ENCODE measurements around the gene ZCCHC14.
"Not testable (repeated sequence)": the region's sequence is repeated elsewhere in the genome, so short reads cannot be mapped to it uniquely, and the experiment has no call there.

ZCCHC14 gene

DNA sequence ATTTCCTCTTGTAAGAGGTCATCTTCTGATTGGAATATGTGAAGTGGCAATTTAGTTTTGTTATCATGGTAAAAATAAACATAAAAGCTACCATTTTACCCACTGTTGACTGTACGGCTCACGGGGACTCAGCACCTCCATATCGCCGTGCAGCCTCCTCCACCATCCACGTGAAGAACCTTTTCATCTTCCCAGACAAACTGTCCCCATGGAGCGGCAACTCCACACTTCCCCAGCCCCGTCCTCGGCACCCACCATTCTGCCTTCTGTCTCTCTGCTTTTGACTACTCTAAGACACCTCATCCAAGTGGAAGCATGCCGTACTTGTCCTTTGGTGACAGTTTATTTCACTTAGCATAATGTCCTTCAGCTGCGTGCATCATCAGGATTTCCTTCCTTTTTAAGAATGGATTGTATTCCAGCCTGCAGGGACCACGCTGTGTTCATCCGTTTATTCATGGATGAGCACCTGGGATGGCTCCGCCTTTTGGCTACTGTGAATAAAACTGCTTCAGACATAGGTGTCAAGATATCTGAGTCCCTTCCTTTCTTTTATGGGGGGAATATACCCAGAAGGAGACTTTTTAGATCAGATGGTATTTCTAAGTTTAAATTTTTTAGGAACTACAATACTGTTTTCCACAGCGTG lies 123.6 kb downstream of the ZCCHC14 start:
- no peak for DNase-seq (ENCODE audit: low read depth)
- no peaks in the 10 kb centered on the region for H3K27me3 ChIP-seq (replicated peaks; ENCODE audit: control insufficient read depth, insufficient read depth, low read length)
- no peak overlapping the region for H3K9ac ChIP-seq (ENCODE audit: low read length)
- H3K36me3 ChIP-seq (ENCODE audit: control insufficient read depth, insufficient read depth, low read length, severe bottlenecking), result peaks cover under 1% of the 10 kb centered on the region
- no peaks in the 10 kb centered on the region for H3K9me3 ChIP-seq (ENCODE audit: control insufficient read depth, low read length)
- peaks cover under 1% of the 10 kb centered on the region for H3K4me1 ChIP-seq (ENCODE audit: control insufficient read depth, insufficient read depth, low read length)
- H3K4me3 ChIP-seq (ENCODE audit: low read length), result no peak overlapping the region

DNA sequence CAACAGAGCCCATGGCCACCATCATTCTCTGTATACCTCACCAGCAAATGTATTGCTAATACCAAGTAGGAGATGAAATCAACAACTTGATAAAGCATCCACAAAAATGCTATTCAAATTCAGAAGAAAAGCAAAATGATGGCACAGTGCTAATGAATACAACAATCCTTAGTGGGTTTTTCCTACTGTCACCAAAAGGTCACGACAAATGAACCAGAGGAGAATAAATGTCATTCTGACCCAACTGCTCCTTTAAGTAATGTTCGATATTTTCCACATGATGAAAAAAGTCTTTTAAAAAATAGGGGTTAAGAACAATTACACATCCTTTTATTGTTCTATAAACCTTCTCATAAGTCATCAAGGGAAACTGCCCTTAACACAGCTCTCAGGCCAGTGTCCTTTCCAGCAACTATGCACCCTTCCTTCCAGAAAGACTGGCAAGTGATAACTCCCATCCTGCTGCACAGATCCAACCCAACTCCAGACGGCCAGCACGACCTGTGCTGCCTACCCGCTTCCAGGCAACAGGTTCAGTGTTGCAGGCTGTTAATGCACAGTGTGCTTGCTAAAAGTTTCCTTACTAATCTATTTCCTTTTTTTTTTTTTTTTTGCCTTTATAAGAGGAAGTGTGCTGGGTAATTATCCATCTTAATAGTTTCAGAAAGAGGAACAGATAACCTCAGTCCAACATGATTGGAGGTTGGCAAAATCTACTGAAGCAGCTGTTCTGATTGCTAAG lies 124.6 kb downstream of the ZCCHC14 start:
- Histone ChIP-seq H3K4me1 (ENCODE audit: control insufficient read depth, insufficient read depth, low read length) (peaks cover 5% of the 10 kb centered on the region), H3K36me3 (ENCODE audit: control insufficient read depth, insufficient read depth, low read length, severe bottlenecking) (no peaks in the 10 kb centered on the region), H3K4me3 (ENCODE audit: low read length) (no peak overlapping the region), H3K9me3 (ENCODE audit: control insufficient read depth, low read length) (no peaks in the 10 kb centered on the region), H3K9ac (ENCODE audit: low read length) (no peak overlapping the region), H3K27me3 (replicated peaks; ENCODE audit: control insufficient read depth, insufficient read depth, low read length) (no peaks in the 10 kb centered on the region)
- DNase-seq (ENCODE audit: low read depth), result no peak

DNA sequence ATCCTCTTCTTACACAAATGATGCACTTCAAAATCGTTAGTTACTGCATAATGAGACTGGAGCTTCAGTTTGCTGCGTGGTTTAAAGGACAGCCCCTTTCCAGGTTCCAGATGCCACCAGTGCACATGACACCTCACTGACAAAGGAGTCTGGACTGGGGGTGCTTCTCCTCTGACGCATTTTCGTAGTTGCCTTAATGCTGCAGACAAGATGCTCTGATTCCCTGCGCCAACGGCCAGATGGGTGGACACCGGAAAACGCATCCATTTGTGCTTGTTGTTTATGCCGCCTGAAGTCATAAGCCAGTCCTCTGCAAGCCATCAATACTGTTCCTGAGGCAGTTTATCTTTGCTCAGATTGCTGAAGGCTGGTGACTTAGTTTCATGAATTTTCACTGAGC lies 125.3 kb downstream of the ZCCHC14 start:
- H3K4me1 ChIP-seq (ENCODE audit: control insufficient read depth, insufficient read depth, low read length), result peaks cover 5% of the 10 kb centered on the region
- H3K4me3 ChIP-seq (ENCODE audit: low read length), result no peak overlapping the region
- no peak overlapping the region for H3K9ac ChIP-seq (ENCODE audit: low read length)
- no peak for DNase-seq (ENCODE audit: low read depth)
- H3K9me3 ChIP-seq (ENCODE audit: control insufficient read depth, low read length), result no peaks in the 10 kb centered on the region
- no peaks in the 10 kb centered on the region for H3K36me3 ChIP-seq (ENCODE audit: control insufficient read depth, insufficient read depth, low read length, severe bottlenecking)
- no peaks in the 10 kb centered on the region for H3K27me3 ChIP-seq (replicated peaks; ENCODE audit: control insufficient read depth, insufficient read depth, low read length)

DNA sequence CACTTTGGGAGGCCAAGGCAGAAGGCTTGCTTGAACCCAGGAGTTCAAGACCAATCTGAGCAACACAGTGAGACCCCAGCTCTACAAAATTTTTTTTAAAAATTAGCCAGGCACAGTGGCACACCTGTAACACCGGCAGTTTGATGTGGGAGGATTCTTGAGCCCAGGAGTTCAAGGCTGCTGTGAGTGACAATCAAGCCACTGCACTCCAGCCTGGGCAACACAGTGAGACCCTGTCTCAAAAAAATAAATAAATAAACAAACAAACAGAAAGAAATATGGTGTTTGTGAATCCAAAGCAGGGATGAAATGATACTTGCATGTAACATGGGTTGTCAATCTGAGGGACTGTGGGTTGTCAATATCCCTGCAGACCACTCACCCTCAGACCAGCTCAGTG lies 125.9 kb downstream of the ZCCHC14 start:
- H3K36me3 ChIP-seq (ENCODE audit: control insufficient read depth, insufficient read depth, low read length, severe bottlenecking), result peaks cover 3% of the 10 kb centered on the region
- peaks cover 5% of the 10 kb centered on the region for H3K4me1 ChIP-seq (ENCODE audit: control insufficient read depth, insufficient read depth, low read length)
- no peak for DNase-seq (ENCODE audit: low read depth)
- H3K4me3 ChIP-seq (ENCODE audit: low read length), result no peak overlapping the region
- H3K9me3 ChIP-seq (ENCODE audit: control insufficient read depth, low read length), result no peaks in the 10 kb centered on the region
- no peak overlapping the region for H3K9ac ChIP-seq (ENCODE audit: low read length)
- no peaks in the 10 kb centered on the region for H3K27me3 ChIP-seq (replicated peaks; ENCODE audit: control insufficient read depth, insufficient read depth, low read length)

DNA sequence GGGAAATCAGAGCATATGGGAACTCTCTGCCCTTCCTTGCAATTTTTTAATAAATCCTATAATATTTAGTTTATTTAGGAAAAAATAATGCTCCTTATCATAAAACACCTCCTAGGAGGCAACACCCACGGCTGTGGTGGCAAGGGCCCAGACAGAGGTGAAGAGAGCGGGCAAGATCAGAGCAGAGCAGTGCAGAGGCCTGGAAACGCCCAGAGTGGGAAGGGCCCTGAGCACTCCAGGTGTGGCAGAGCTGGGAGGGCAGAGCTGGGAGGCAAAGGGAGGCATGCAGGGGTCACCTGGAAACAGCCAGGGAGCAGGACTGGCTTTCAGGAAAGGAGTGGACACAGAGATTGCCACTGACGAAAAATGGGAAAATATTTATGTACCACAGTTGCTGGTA lies 126.5 kb downstream of the ZCCHC14 start:
- Histone ChIP-seq H3K36me3 (ENCODE audit: control insufficient read depth, insufficient read depth, low read length, severe bottlenecking) (peaks cover 9% of the 10 kb centered on the region), H3K4me3 (ENCODE audit: low read length) (no peak overlapping the region), H3K9ac (ENCODE audit: low read length) (no peak overlapping the region), H3K4me1 (ENCODE audit: control insufficient read depth, insufficient read depth, low read length) (peaks cover 5% of the 10 kb centered on the region), H3K9me3 (ENCODE audit: control insufficient read depth, low read length) (no peaks in the 10 kb centered on the region), H3K27me3 (replicated peaks; ENCODE audit: control insufficient read depth, insufficient read depth, low read length) (no peaks in the 10 kb centered on the region)
- DNase-seq (ENCODE audit: low read depth), result no peak

DNA sequence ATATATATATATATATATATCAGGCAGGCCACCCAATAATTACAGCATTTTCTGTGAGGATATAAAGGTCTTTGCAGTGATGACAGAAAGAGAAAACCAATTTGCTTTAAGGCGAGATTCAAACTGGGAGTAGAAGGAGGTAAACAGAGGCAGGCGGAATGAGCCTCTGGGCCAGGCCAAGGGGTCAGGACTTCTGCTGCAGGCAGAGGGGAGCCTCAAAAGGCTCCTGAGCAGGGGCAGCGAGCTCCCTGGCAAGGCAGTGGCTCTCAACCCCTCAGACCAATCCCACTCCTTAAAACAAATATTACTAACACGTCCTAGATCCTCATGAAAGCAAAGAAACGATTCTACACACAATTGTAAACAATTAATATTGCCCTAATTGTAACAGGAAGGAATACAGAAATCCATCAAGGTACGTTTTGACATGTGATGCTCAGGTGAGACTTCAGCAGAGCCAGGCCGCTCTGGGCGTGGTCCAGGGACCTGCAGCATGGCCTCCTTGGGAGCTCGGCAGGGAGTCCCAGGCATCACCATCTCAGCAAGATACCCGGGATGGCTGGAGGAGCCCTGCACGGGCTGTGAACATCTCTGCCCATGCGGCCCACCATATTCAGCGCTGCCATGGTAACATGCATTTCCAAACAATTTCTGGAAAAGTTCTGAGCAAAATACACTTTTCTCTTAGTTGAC lies 127.7 kb downstream of the ZCCHC14 start:
- H3K9me3 ChIP-seq (ENCODE audit: control insufficient read depth, low read length), result no peaks in the 10 kb centered on the region
- H3K27me3 ChIP-seq (replicated peaks; ENCODE audit: control insufficient read depth, insufficient read depth, low read length), result no peaks in the 10 kb centered on the region
- no peak for DNase-seq (ENCODE audit: low read depth)
- no peak overlapping the region for H3K9ac ChIP-seq (ENCODE audit: low read length)
- no peak overlapping the region for H3K4me3 ChIP-seq (ENCODE audit: low read length)
- H3K4me1 ChIP-seq (ENCODE audit: control insufficient read depth, insufficient read depth, low read length), result peaks cover 5% of the 10 kb centered on the region
- peaks cover 15% of the 10 kb centered on the region for H3K36me3 ChIP-seq (ENCODE audit: control insufficient read depth, insufficient read depth, low read length, severe bottlenecking)

DNA sequence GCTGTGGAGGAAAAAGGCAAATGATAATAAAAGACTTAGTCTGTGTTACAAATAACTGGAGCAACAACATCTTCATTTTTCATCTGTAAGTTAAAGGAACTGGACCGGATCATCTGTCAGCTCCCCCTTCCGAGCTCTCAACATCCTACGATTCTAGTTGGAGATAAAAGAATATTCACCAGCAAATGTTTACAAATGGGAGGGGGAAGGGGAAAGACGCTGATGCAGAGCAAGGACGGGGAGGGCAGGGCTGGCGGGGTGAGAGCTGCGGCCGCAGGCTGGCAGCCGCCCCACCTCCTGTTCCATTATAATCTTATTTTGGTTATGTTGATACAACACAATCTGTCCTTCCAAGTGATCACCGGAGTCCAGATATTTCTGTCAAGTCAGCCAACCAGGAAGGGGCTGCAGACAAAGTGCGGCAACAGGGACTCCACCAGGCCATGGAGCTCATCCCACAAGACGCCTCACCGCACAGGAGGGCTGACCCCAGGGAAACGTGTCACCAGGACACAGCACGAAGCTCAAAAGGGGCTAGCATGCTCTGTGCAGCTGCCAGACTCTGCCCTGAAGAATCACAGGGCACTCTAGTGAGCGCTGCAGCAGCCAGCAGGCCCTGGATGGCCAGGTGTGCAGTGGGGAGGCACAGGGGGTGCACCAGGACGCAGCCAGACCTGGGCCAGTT lies 128.9 kb downstream of the ZCCHC14 start:
- no peak for DNase-seq (ENCODE audit: low read depth)
- no peak overlapping the region for H3K4me3 ChIP-seq (ENCODE audit: low read length)
- no peaks in the 10 kb centered on the region for H3K9me3 ChIP-seq (ENCODE audit: control insufficient read depth, low read length)
- H3K36me3 ChIP-seq (ENCODE audit: control insufficient read depth, insufficient read depth, low read length, severe bottlenecking), result peaks cover 27% of the 10 kb centered on the region
- no peak overlapping the region for H3K9ac ChIP-seq (ENCODE audit: low read length)
- peaks cover 5% of the 10 kb centered on the region for H3K4me1 ChIP-seq (ENCODE audit: control insufficient read depth, insufficient read depth, low read length)
- no peaks in the 10 kb centered on the region for H3K27me3 ChIP-seq (replicated peaks; ENCODE audit: control insufficient read depth, insufficient read depth, low read length)

DNA sequence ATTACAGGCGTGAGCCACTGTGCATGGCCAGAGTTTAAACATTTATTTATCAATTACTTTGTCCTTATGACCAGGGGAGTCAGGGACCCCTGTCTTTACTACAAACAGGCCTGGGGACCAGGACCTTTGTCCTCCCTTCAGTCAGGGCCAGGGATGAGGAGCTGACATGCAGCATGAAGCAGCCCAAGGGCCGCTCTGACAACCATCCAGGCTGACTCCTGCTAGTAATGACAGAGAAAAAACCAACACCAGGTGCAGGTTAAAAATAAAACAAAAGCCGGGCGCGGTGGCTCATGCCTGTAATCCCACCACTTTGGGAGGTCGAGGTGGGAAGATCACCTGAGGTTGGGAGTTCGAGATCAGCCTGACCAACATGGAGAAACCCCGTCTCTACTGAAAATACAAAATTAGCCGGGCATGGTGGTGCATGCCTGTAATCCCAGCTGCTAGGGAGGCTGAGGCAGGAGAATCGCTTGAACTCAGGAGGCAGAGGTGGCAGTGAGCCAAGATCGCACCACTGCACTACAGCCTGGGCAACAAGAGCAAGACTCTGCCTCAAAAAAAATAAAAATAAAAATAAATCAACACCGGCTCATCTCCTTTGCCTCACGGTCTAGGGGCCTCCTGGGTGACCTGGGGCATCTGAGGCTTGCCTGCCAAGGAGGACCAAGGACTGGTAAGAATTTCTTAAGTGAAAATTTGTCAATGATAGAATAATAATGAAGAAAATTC lies 129.8 kb downstream of the ZCCHC14 start:
- not testable (repeated sequence) for H3K4me1 ChIP-seq (ENCODE audit: control insufficient read depth, insufficient read depth, low read length)
- H3K36me3 ChIP-seq (ENCODE audit: control insufficient read depth, insufficient read depth, low read length, severe bottlenecking), result peaks cover 37% of the 10 kb centered on the region

DNA sequence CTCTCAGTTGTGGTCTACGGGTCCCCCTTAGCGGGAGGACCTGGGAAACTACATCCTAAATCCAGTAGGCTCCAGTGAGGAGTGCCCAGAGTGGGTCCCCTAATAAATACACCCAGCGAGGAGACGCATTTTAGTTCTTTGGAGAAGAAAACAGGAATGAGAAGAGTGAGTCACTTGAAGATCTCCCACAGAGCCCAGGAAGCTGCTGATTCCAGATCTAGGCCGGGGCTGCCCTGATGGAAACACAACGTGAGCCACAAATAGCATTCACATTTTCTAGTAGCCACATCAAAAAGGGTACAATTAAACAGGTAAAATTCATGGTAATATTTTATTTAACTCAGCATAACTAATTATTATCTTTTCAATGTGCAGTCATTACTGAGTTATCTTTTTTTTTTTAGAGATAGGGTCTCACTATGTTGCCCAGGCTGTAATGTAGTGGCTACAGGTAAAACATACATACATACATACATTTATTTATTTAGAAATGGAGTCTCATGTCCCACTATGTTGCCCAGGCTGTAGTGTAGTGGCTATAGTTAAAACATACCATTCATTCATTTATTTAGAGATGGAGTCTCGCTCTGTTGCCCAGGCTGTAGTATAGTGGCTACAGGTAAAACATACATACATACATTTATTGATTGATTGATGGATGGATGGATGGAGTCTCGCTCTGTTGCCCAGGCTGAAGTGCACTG lies 130.8 kb downstream of the ZCCHC14 start:
- DNase-seq (ENCODE audit: low read depth), result no peak
- no peak overlapping the region for H3K4me3 ChIP-seq (ENCODE audit: low read length)
- H3K4me1 ChIP-seq (ENCODE audit: control insufficient read depth, insufficient read depth, low read length), result peaks cover 5% of the 10 kb centered on the region
- H3K36me3 ChIP-seq (ENCODE audit: control insufficient read depth, insufficient read depth, low read length, severe bottlenecking), result peaks cover 44% of the 10 kb centered on the region
- H3K9ac ChIP-seq (ENCODE audit: low read length), result no peak overlapping the region
- no peaks in the 10 kb centered on the region for H3K9me3 ChIP-seq (ENCODE audit: control insufficient read depth, low read length)
- no peaks in the 10 kb centered on the region for H3K27me3 ChIP-seq (replicated peaks; ENCODE audit: control insufficient read depth, insufficient read depth, low read length)

More for the DNA sequence above, 129.8 kb downstream of the ZCCHC14 start:
- H3K9ac ChIP-seq (ENCODE audit: low read length); H3K9me3 ChIP-seq (ENCODE audit: control insufficient read depth, low read length); H3K4me3 ChIP-seq (ENCODE audit: low read length); DNase-seq (ENCODE audit: low read depth); H3K27me3 ChIP-seq (replicated peaks; ENCODE audit: control insufficient read depth, insufficient read depth, low read length): not testable (repeated sequence)

DNA sequence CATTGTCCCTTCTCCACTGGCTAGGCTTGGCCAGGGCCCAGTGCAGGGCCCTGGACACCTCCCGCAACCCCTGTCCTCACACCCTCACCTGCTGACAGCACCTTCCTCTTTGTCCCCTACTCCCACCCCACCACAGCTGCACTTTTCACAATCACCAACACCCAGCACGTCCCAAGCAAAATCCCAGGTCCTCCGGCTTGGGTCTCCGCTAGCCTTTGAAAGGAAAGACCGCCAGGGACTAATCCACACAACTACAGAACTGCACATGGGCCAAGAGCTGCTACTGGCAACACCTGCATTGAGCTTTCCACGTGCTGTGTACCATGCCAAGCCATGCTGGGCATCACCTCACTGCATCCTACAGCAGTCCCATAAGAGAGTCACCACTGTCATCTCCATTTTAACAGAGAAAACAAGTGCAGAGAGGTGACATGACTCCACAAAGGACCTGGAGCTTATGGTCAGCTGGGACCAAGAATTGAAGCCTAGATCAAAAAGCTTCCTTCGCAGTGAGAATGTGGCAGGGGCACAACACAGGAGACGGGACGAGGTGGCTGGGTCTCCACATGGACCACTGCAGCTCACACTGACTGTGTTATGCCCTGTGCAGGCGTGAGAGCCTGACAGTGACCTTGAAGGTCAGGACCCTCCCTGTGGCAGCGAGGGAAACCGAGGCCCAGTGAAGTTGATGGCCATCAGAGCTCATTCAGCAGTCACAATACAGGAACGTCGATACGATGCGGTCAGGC lies 131.8 kb downstream of the ZCCHC14 start:
- Histone ChIP-seq H3K36me3 (ENCODE audit: control insufficient read depth, insufficient read depth, low read length, severe bottlenecking) (peaks cover 53% of the 10 kb centered on the region), H3K27me3 (replicated peaks; ENCODE audit: control insufficient read depth, insufficient read depth, low read length) (no peaks in the 10 kb centered on the region), H3K9ac (ENCODE audit: low read length) (no peak overlapping the region), H3K4me1 (ENCODE audit: control insufficient read depth, insufficient read depth, low read length) (peaks cover 5% of the 10 kb centered on the region), H3K4me3 (ENCODE audit: low read length) (no peak overlapping the region), H3K9me3 (ENCODE audit: control insufficient read depth, low read length) (no peaks in the 10 kb centered on the region)
- no peak for DNase-seq (ENCODE audit: low read depth)

Measured in adipocyte (in vitro differentiated cells).